ENCODE results near the gene ACP7.

DNA sequence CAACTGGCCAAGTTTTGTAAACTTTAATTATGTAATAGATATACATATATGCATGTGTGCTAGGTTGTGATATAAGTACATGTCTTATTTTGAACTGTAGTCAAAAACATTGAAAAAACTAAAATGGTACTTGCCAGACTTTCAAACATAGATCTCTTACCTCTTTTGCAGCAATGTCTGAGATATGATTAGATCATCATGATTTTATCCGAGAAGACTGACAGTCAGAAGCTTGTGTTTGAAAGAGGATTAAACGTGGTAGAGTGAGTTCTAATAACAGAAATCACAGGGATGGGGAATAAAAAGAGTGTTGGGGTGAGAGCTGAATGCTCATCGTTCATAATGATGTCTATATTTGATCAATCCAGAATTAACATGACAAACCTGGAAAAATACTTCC, 18.2 kb upstream of the ACP7 start:
- TF ChIP-seq, protein P1, sequence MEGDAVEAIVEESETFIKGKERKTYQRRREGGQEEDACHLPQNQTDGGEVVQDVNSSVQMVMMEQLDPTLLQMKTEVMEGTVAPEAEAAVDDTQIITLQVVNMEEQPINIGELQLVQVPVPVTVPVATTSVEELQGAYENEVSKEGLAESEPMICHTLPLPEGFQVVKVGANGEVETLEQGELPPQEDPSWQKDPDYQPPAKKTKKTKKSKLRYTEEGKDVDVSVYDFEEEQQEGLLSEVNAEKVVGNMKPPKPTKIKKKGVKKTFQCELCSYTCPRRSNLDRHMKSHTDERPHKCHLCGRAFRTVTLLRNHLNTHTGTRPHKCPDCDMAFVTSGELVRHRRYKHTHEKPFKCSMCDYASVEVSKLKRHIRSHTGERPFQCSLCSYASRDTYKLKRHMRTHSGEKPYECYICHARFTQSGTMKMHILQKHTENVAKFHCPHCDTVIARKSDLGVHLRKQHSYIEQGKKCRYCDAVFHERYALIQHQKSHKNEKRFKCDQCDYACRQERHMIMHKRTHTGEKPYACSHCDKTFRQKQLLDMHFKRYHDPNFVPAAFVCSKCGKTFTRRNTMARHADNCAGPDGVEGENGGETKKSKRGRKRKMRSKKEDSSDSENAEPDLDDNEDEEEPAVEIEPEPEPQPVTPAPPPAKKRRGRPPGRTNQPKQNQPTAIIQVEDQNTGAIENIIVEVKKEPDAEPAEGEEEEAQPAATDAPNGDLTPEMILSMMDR (IDR thresholded peaks at IDR 0.05): no peak
- TF ChIP-seq MXI1 (IDR thresholded peaks at IDR 0.05; ENCODE audit: low read depth, low read length) (no peak), NFIC (IDR thresholded peaks at IDR 0.05; ENCODE audit: borderline replicate concordance) (no peak), CHD2 (IDR thresholded peaks at IDR 0.05; ENCODE audit: low read length, partially characterized antibody) (no peak), EP300 (IDR thresholded peaks at IDR 0.05; ENCODE audit: borderline replicate concordance in 1 of 2, low read depth in 1 of 2, low read length in 1 of 2) (no peak), POLR2AphosphoS5 (IDR thresholded peaks at IDR 0.05; ENCODE audit: low read depth, low read length) (no peak), TAF1 (IDR thresholded peaks at IDR 0.05; ENCODE audit: borderline replicate concordance, low read depth, low read length) (no peak), FOXM1 (IDR thresholded peaks at IDR 0.05; ENCODE audit: low read depth) (no peak), YY1 (IDR thresholded peaks at IDR 0.05; ENCODE audit: low read depth) (no peak), FOSL2 (IDR thresholded peaks at IDR 0.05; ENCODE audit: borderline replicate concordance, low read depth) (no peak), SIN3A (IDR thresholded peaks at IDR 0.05; ENCODE audit: borderline replicate concordance, low read depth, low read length) (no peak)
- TF ChIP-seq, protein P2, sequence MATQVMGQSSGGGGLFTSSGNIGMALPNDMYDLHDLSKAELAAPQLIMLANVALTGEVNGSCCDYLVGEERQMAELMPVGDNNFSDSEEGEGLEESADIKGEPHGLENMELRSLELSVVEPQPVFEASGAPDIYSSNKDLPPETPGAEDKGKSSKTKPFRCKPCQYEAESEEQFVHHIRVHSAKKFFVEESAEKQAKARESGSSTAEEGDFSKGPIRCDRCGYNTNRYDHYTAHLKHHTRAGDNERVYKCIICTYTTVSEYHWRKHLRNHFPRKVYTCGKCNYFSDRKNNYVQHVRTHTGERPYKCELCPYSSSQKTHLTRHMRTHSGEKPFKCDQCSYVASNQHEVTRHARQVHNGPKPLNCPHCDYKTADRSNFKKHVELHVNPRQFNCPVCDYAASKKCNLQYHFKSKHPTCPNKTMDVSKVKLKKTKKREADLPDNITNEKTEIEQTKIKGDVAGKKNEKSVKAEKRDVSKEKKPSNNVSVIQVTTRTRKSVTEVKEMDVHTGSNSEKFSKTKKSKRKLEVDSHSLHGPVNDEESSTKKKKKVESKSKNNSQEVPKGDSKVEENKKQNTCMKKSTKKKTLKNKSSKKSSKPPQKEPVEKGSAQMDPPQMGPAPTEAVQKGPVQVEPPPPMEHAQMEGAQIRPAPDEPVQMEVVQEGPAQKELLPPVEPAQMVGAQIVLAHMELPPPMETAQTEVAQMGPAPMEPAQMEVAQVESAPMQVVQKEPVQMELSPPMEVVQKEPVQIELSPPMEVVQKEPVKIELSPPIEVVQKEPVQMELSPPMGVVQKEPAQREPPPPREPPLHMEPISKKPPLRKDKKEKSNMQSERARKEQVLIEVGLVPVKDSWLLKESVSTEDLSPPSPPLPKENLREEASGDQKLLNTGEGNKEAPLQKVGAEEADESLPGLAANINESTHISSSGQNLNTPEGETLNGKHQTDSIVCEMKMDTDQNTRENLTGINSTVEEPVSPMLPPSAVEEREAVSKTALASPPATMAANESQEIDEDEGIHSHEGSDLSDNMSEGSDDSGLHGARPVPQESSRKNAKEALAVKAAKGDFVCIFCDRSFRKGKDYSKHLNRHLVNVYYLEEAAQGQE (IDR thresholded peaks at IDR 0.05; ENCODE audit: low read depth, low read length): no peak
- TF ChIP-seq, protein P3, sequence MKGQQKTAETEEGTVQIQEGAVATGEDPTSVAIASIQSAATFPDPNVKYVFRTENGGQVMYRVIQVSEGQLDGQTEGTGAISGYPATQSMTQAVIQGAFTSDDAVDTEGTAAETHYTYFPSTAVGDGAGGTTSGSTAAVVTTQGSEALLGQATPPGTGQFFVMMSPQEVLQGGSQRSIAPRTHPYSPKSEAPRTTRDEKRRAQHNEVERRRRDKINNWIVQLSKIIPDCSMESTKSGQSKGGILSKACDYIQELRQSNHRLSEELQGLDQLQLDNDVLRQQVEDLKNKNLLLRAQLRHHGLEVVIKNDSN (IDR thresholded peaks at IDR 0.05; ENCODE audit: borderline replicate concordance, low read depth): no peak
